Body of pancreas (tissue), 4 donors: ENCODE results near the gene HYOU1. TPM values are rescaled to one million over a fixed set of nuclear protein-coding genes. Genes with fewer than 3 reads are reported as not detected.
"Not testable (repeated sequence)": the region's sequence is repeated elsewhere in the genome, so short reads cannot be mapped to it uniquely, and the experiment has no call there.

ENCODE experiments used
- ATAC-seq: fragments of 150-250 bp; one replicate; pipeline ENCODE4 v1.9.1; 2016
- DNase-seq, 4 donors: peaks; one replicate each; pipeline ENCODE4 v3.0.0-alpha.2; 2019
- H3K27ac ChIP-seq, 4 donors: fragments of 200-600 bp; sonication (generic); 1 replicate in 3 of 4; 2 replicates in 1 of 4; pipeline versions ENCODE4 v1.5.1 to v1.6.1; 2016 to 2019; ENCODE audit warnings: mild to moderate bottlenecking in 1 of 4, mixed read lengths in 1 of 4, moderate library complexity in 1 of 4
- H3K27me3 ChIP-seq, 2 donors: fragments of 200-600 bp; sonication (generic); one replicate each; pipeline ENCODE4 v1.6.0; 2016; ENCODE audit warnings: mild to moderate bottlenecking in 1 of 2
- H3K36me3 ChIP-seq, 2 donors: fragments of 200-600 bp; sonication (generic); replicated peaks in 1 of 2; 2 replicates each; pipeline ENCODE4 v1.5.1; 2016; ENCODE audit warnings: low read depth in 2 of 2; ENCODE audit not compliant: insufficient read depth in 1 of 2
- H3K4me1 ChIP-seq: fragments of 200-600 bp; sonication (generic); one replicate; pipeline ENCODE4 v1.6.0; 2016
- H3K4me3 ChIP-seq, 2 donors: fragments of 200-600 bp; sonication (generic); 1 replicate in 1 of 2; 2 replicates in 1 of 2; pipeline ENCODE4 v1.5.1; 2016 to 2019
- H3K9me3 ChIP-seq, 3 donors: fragments of 200-600 bp; sonication (generic); 1 replicate in 2 of 3; 2 replicates in 1 of 3; pipeline ENCODE4 v1.5.1; 2016
- POLR2A ChIP-seq, 3 donors: fragments of 450-650 bp; IDR thresholded peaks; one replicate each; pipeline ENCODE4 v1.6.1; 2016; ENCODE audit warnings: antibody characterized with exemption in 3 of 3, mild to moderate bottlenecking in 2 of 3
- WGBS, 2 donors: methylation state at CpG; one replicate each; pipeline ENCODE4 v1.1.5; 2017; 5-methylcytosine and 5-hydroxymethylcytosine counted together
- intact Hi-C: fragments of 100-400 bp; cut with DNase I; formaldehyde crosslinking; loops from one replicate; pipeline ENCODE4 v1.15.1; 2023
- total RNA-seq, 2 donors: library from RNA; depleted of rRNA; stranded (reverse); fragments of >200 nt; gene quantifications; one replicate each; pipeline ENCODE4 v1.1.0, GENCODE V29; 2016
- TF ChIP-seq, protein P1 (sequence below), 7 experiments: fragments of 450-650 bp in 4 of 7; fragments of 200-600 bp in 3 of 7; sonication (generic) in 3 of 7; IDR thresholded peaks; one replicate each; pipeline ENCODE4 v1.5.1; 2016 to 2019; ENCODE audit warnings: antibody characterized with exemption in 7 of 7

Gene HYOU1
- total RNA-seq, 2 donors from 2014 or later = 121 to 218 TPM

GRCh38 chr11:119038884-119039283 is 18.1 kb downstream of the HYOU1 start:
- WGBS, 2 donors = 80 to 88% methylated on average over 3 to 5 of the region's 5 CpGs
- ATAC-seq = no peak
- no peaks in the 10 kb centered on the region for H3K9me3 ChIP-seq
- H3K4me3 ChIP-seq = no peak overlapping the region
- H3K27me3 ChIP-seq = no peaks in the 10 kb centered on the region
- H3K4me1 ChIP-seq = no peaks in the 10 kb centered on the region
- intact Hi-C loops = no loop called here
- TF ChIP-seq POLR2A (IDR thresholded peaks at IDR 0.05) = no peak
- TF ChIP-seq, protein P1, sequence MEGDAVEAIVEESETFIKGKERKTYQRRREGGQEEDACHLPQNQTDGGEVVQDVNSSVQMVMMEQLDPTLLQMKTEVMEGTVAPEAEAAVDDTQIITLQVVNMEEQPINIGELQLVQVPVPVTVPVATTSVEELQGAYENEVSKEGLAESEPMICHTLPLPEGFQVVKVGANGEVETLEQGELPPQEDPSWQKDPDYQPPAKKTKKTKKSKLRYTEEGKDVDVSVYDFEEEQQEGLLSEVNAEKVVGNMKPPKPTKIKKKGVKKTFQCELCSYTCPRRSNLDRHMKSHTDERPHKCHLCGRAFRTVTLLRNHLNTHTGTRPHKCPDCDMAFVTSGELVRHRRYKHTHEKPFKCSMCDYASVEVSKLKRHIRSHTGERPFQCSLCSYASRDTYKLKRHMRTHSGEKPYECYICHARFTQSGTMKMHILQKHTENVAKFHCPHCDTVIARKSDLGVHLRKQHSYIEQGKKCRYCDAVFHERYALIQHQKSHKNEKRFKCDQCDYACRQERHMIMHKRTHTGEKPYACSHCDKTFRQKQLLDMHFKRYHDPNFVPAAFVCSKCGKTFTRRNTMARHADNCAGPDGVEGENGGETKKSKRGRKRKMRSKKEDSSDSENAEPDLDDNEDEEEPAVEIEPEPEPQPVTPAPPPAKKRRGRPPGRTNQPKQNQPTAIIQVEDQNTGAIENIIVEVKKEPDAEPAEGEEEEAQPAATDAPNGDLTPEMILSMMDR (IDR thresholded peaks at IDR 0.05) = no peak
- H3K27ac ChIP-seq = no peak overlapping the region
- no peaks in the 10 kb centered on the region for H3K36me3 ChIP-seq
- DNase-seq = no peak

GRCh38 chr11:119034813-119035212 is 22.2 kb downstream of the HYOU1 start:
- no peaks in the 10 kb centered on the region for H3K27me3 ChIP-seq
- intact Hi-C loops = no loop called here

DNA sequence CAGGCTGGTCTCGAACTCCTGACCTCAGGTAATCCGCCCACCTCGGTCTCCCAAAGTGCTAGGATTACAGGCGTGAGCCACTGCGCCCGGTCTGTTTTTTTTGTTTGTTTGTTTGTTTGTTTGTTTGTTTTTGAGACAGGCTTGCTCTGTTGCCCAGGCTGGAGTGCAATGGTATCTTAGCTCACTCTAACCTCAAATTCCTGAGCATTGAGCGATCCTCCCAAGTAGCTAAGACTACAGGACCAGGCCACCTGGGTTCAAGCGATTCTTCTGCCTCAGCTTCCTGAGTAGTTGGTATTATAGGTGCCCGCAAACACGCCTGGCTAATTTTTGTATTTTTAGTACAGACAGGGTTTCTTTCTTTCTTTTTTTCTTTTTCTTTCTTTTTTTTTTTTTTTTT is 23.6 kb downstream of the HYOU1 start:
- H3K27me3 ChIP-seq, ATAC-seq, H3K27ac ChIP-seq, H3K4me3 ChIP-seq, DNase-seq, H3K36me3 ChIP-seq, intact Hi-C loops, H3K9me3 ChIP-seq: not testable (repeated sequence)
- WGBS, 2 donors = 74 to 81% methylated on average over 10 of the region's 10 CpGs
- peaks cover 17% of the 10 kb centered on the region for H3K4me1 ChIP-seq

More at GRCh38 chr11:119034813-119035212, 22.2 kb downstream of the HYOU1 start:
- H3K4me1 ChIP-seq = peaks cover 5% of the 10 kb centered on the region
- no peak for DNase-seq
- H3K4me3 ChIP-seq = no peak overlapping the region
- no peak for ATAC-seq
- no peaks in the 10 kb centered on the region for H3K36me3 ChIP-seq
- TF ChIP-seq, protein P1 (IDR thresholded peaks at IDR 0.05) = no peak
- TF ChIP-seq POLR2A (IDR thresholded peaks at IDR 0.05) = no peak
- WGBS, 2 donors = 66 to 69% methylated on average over 3 of the region's 3 CpGs
- no peak overlapping the region for H3K27ac ChIP-seq
- no peaks in the 10 kb centered on the region for H3K9me3 ChIP-seq

GRCh38 chr11:119031912-119032280 is 25.1 kb downstream of the HYOU1 start:
- intact Hi-C loops = no loop called here
- 63 to 71% methylated on average over 9 of the region's 9 CpGs for WGBS, 2 donors
- no peak for ATAC-seq
- H3K4me3 ChIP-seq = no peak overlapping the region
- DNase-seq = no peak
- H3K36me3 ChIP-seq = no peaks in the 10 kb centered on the region
- TF ChIP-seq POLR2A (IDR thresholded peaks at IDR 0.05) = no peak
- H3K27ac ChIP-seq = no peak overlapping the region
- H3K4me1 ChIP-seq = peaks cover 33% of the 10 kb centered on the region
- no peaks in the 10 kb centered on the region for H3K27me3 ChIP-seq
- H3K9me3 ChIP-seq = no peaks in the 10 kb centered on the region

- H3K27me3 ChIP-seq = no peaks in the 10 kb centered on the region
- no peaks in the 10 kb centered on the region for H3K36me3 ChIP-seq
- H3K9me3 ChIP-seq = no peaks in the 10 kb centered on the region
- H3K27ac ChIP-seq = peak within 1 kb of the TSS; percentile 88 to 95 (median 93)
- DNase-seq (peak; percentile 99 to 100 (median 99)), ATAC-seq (peak; percentile 90)
- 0 to 1% methylated on average over 4 to 67 of the region's 67 CpGs for WGBS, 2 donors
- H3K4me1 ChIP-seq = peaks cover 47% of the 10 kb centered on the region
- peak within 1 kb of the TSS; percentile 58 to 84 for H3K4me3 ChIP-seq
- intact Hi-C loops = no loop called here
- peak; percentile 24 to 83 (median 69) for TF ChIP-seq POLR2A (IDR thresholded peaks at IDR 0.05)
- TF ChIP-seq, protein P1 (IDR thresholded peaks at IDR 0.05) = peak in 5 of 7 experiments; percentile 84 to 99 (median 98)
Observed at GRCh38 chr11:119030329-119031047, 26.5 kb downstream of the HYOU1 start, which contains the start of gene SLC37A4. Gene SLC37A4 (minus strand): TSS chr11:119030877.

- ATAC-seq (no peak), DNase-seq (no peak)
- Histone ChIP-seq H3K9me3 (no peaks in the 10 kb centered on the region), H3K27ac (peak overlapping the region; percentile 88 to 95 (median 93)), H3K36me3 (peaks cover 0 to 2% of the 10 kb centered on the region in 2 donors), H3K27me3 (no peaks in the 10 kb centered on the region), H3K4me1 (peaks cover 52% of the 10 kb centered on the region), H3K4me3 (peak overlapping the region; percentile 58 to 84)
- intact Hi-C loops = no loop called here
- TF ChIP-seq POLR2A (IDR thresholded peaks at IDR 0.05) = no peak
- TF ChIP-seq, protein P1 (IDR thresholded peaks at IDR 0.05) = no peak
- 2% methylated on average over 13 of the region's 13 CpGs; no CpG with 5 or more reads in 1 of the 2 donors for WGBS, 2 donors
Observed at GRCh38 chr11:119030029-119030328, 27.0 kb downstream of the HYOU1 start.
